Glutamatergic neuron (in vitro differentiated cells): ENCODE results near the gene DISP2. TPM values are rescaled to one million over a fixed set of nuclear protein-coding genes. Genes with fewer than 3 reads are reported as not detected.

Source experiments
- DNase-seq: peaks from one replicate; pipeline ENCODE4 v3.0.0; 2022
- H3K27ac Mint-ChIP-seq: one replicate; pipeline ENCODE4 v1.8.0; 2020; ENCODE audit warnings: mild to moderate bottlenecking, mixed read lengths, inconsistent platforms; ENCODE audit not compliant: unreplicated experiment
- H3K27me3 Mint-ChIP-seq: one replicate; pipeline ENCODE4 v1.8.0; 2020; ENCODE audit warnings: mild to moderate bottlenecking, moderate library complexity, mixed read lengths, inconsistent platforms; ENCODE audit not compliant: unreplicated experiment
- H3K36me3 Mint-ChIP-seq: one replicate; pipeline ENCODE4 v1.8.0; 2020; ENCODE audit warnings: mild to moderate bottlenecking, mixed read lengths, inconsistent platforms; ENCODE audit not compliant: unreplicated experiment
- H3K4me1 Mint-ChIP-seq: one replicate; pipeline ENCODE4 v1.8.0; 2020; ENCODE audit warnings: mild to moderate bottlenecking, low read depth, mixed read lengths, inconsistent platforms; ENCODE audit not compliant: unreplicated experiment
- H3K4me3 Mint-ChIP-seq: one replicate; pipeline ENCODE4 v1.8.0; 2020; ENCODE audit warnings: mild to moderate bottlenecking, mixed read lengths, inconsistent platforms; ENCODE audit not compliant: unreplicated experiment
- H3K9me3 Mint-ChIP-seq: one replicate; pipeline ENCODE4 v1.8.0; 2020; ENCODE audit warnings: mild to moderate bottlenecking, moderate library complexity, mixed read lengths, inconsistent platforms; ENCODE audit not compliant: unreplicated experiment
- CTCF ChIP-seq: fragments of 200-600 bp; sonication (generic); IDR thresholded peaks from one replicate; pipeline ENCODE4 v1.5.0; 2021; ENCODE audit not compliant: partially characterized antibody, unreplicated experiment
- total RNA-seq: library from RNA; stranded (reverse); fragmentation: NEBNext Ultra II Directional; extraction: Animal tissue kit (Norgen Biotek cat#: 25700); gene quantifications from one replicate; pipeline ENCODE4 v1.2.1, GENCODE V29; 2021; ENCODE audit not compliant: unreplicated experiment

Gene DISP2
- total RNA-seq, 1 donor from 2014 or later: 44.3 TPM

- Mint-ChIP-seq H3K9me3 (peaks cover 1% of the 10 kb centered on the region), H3K27me3 (peaks cover 3% of the 10 kb centered on the region), H3K4me1 (peaks cover 9% of the 10 kb centered on the region), H3K36me3 (no peaks in the 10 kb centered on the region), H3K4me3 (no peak overlapping the region), H3K27ac (no peak overlapping the region)
- TF ChIP-seq CTCF: no peak
- DNase-seq: no peak
These were observed 66.6 kb downstream of the DISP2 start for GRCh38 chr15:40424483-40425115.

GRCh38 chr15:40425681-40426080, 67.7 kb downstream of the DISP2 start:
- no peak overlapping the region for H3K4me3 Mint-ChIP-seq
- TF ChIP-seq CTCF: no peak
- H3K27me3 Mint-ChIP-seq: peaks cover 5% of the 10 kb centered on the region
- DNase-seq: no peak
- H3K27ac Mint-ChIP-seq: no peak overlapping the region
- H3K36me3 Mint-ChIP-seq: no peaks in the 10 kb centered on the region
- peaks cover 4% of the 10 kb centered on the region for H3K9me3 Mint-ChIP-seq
- peaks cover 12% of the 10 kb centered on the region for H3K4me1 Mint-ChIP-seq

- Mint-ChIP-seq H3K36me3 (no peaks in the 10 kb centered on the region), H3K4me1 (peaks cover 8% of the 10 kb centered on the region), H3K27me3 (peaks cover 5% of the 10 kb centered on the region), H3K4me3 (no peak overlapping the region), H3K9me3 (peaks cover 4% of the 10 kb centered on the region), H3K27ac (no peak overlapping the region)
- DNase-seq: no peak
- no peak for TF ChIP-seq CTCF
These were observed 69.2 kb downstream of the DISP2 start for GRCh38 chr15:40427188-40427587.

- DNase-seq: no peak
- H3K27ac Mint-ChIP-seq: no peak overlapping the region
- no peaks in the 10 kb centered on the region for H3K36me3 Mint-ChIP-seq
- H3K9me3 Mint-ChIP-seq: peaks cover 4% of the 10 kb centered on the region
- peaks cover 5% of the 10 kb centered on the region for H3K27me3 Mint-ChIP-seq
- H3K4me3 Mint-ChIP-seq: no peak overlapping the region
- H3K4me1 Mint-ChIP-seq: peaks cover 8% of the 10 kb centered on the region
- TF ChIP-seq CTCF: no peak
These were observed 70.2 kb downstream of the DISP2 start for GRCh38 chr15:40428185-40428584.

Other genes starting within 250 kb of the DISP2 start
- gene BMF, start 249.3 kb upstream of the DISP2 start, total RNA-seq: 11.3 TPM
- 16.5 TPM for gene BUB1B, start 197.2 kb upstream of the DISP2 start, total RNA-seq
- gene PAK6, start 119.2 kb upstream of the DISP2 start, total RNA-seq: not detected
- not detected for gene ANKRD63, start 75.2 kb upstream of the DISP2 start, total RNA-seq
- 2.6 TPM for gene PLCB2, start 50.3 kb upstream of the DISP2 start, total RNA-seq
- gene INAFM2, start 34.5 kb upstream of the DISP2 start, total RNA-seq: 15.9 TPM
- gene CCDC9B, start 17.3 kb upstream of the DISP2 start, total RNA-seq: 0.49 TPM
- not detected for gene PHGR1, start 7.2 kb upstream of the DISP2 start, total RNA-seq
- 62.9 TPM for gene KNSTRN, start 24.5 kb downstream of the DISP2 start, total RNA-seq
- gene IVD, start 47.6 kb downstream of the DISP2 start, total RNA-seq: 44.3 TPM
- gene BAHD1, start 82.7 kb downstream of the DISP2 start, total RNA-seq: 29.9 TPM
- 3.9 TPM for gene CHST14, start 112.8 kb downstream of the DISP2 start, total RNA-seq
- gene CCDC32, start 206.8 kb downstream of the DISP2 start, total RNA-seq: 21.4 TPM
- gene RPUSD2, start 211.1 kb downstream of the DISP2 start, total RNA-seq: 10.6 TPM
- 4.0 TPM for gene KNL1, start 236.0 kb downstream of the DISP2 start, total RNA-seq